ENCODE measurements around the gene KRTAP10-7. TPM values are rescaled to one million over a fixed set of nuclear protein-coding genes. Genes with fewer than 3 reads are reported as not detected.
"Not testable (repeated sequence)": the region's sequence is repeated elsewhere in the genome, so short reads cannot be mapped to it uniquely, and the experiment has no call there.

KRTAP10-7 gene
- total RNA-seq, 6 experiments from 2014 or later: not detected

DNA sequence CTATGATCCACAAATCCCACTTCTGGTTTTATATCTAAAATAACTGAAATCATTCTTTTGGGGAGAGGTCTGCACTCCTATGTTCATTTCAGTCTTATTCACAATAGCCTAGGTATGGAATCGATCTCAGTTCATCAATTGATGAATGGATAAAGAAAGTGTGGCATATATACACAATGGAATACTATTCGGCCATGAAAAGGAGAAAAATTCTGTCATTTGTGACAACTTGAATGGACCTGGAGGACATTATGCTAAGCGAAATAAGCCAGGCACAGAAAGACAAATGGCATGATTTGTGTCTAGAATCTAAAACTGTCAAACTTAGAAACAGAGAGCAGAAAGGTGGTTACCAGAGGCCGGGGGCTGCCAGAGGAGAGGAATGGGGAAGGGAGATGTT lies 6.1 kb downstream of the KRTAP10-7 start:
- Histone ChIP-seq H3K4me3 (no peak overlapping the region), H3K36me3 (no peaks in the 10 kb centered on the region), H3K27ac (no peak overlapping the region), H3K4me1 (no peaks in the 10 kb centered on the region), H3K9me3 (no peaks in the 10 kb centered on the region), H3K27me3 (no peaks in the 10 kb centered on the region)
- DNase-seq (no peak), ATAC-seq (no peak)
- intact Hi-C loops (cut with DNase I): no loop called here
- TF ChIP-seq POLR2A (IDR thresholded peaks at IDR 0.05): no peak
- TF ChIP-seq, protein P1, sequence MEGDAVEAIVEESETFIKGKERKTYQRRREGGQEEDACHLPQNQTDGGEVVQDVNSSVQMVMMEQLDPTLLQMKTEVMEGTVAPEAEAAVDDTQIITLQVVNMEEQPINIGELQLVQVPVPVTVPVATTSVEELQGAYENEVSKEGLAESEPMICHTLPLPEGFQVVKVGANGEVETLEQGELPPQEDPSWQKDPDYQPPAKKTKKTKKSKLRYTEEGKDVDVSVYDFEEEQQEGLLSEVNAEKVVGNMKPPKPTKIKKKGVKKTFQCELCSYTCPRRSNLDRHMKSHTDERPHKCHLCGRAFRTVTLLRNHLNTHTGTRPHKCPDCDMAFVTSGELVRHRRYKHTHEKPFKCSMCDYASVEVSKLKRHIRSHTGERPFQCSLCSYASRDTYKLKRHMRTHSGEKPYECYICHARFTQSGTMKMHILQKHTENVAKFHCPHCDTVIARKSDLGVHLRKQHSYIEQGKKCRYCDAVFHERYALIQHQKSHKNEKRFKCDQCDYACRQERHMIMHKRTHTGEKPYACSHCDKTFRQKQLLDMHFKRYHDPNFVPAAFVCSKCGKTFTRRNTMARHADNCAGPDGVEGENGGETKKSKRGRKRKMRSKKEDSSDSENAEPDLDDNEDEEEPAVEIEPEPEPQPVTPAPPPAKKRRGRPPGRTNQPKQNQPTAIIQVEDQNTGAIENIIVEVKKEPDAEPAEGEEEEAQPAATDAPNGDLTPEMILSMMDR (IDR thresholded peaks at IDR 0.05): no peak
- WGBS (ENCODE audit: insufficient coverage, low coverage, low lambda C conversion rate, missing lambda C conversion rate): 47% methylated on average over 3 of the region's 4 CpGs

DNA sequence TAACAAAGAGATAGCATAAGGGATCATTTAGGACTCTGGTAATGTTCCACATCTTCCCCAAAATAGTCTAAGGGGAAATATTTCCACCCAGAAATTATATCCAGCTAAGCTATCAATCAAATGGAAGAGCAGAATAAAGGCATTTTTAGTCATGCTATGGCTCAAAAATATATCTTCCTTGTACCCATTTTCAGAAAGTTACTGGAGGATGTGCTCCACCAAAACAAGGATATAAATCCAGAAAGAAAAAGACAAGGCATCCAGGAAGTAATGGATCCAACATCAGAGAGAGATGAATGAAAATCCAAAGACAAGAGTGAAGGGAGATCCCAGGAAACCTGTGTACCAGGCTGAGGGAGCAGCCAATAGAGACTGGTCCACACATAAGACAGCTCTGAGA lies 8.8 kb downstream of the KRTAP10-7 start:
- H3K27me3 ChIP-seq: no peaks in the 10 kb centered on the region
- no peak overlapping the region for H3K27ac ChIP-seq
- DNase-seq (no peak), ATAC-seq (no peak)
- no peaks in the 10 kb centered on the region for H3K4me1 ChIP-seq
- intact Hi-C loops (cut with DNase I): no loop called here
- TF ChIP-seq, protein P1 (IDR thresholded peaks at IDR 0.05): no peak
- TF ChIP-seq POLR2A (IDR thresholded peaks at IDR 0.05): no peak
- no peaks in the 10 kb centered on the region for H3K9me3 ChIP-seq
- no peak overlapping the region for H3K4me3 ChIP-seq
- no peaks in the 10 kb centered on the region for H3K36me3 ChIP-seq

DNA sequence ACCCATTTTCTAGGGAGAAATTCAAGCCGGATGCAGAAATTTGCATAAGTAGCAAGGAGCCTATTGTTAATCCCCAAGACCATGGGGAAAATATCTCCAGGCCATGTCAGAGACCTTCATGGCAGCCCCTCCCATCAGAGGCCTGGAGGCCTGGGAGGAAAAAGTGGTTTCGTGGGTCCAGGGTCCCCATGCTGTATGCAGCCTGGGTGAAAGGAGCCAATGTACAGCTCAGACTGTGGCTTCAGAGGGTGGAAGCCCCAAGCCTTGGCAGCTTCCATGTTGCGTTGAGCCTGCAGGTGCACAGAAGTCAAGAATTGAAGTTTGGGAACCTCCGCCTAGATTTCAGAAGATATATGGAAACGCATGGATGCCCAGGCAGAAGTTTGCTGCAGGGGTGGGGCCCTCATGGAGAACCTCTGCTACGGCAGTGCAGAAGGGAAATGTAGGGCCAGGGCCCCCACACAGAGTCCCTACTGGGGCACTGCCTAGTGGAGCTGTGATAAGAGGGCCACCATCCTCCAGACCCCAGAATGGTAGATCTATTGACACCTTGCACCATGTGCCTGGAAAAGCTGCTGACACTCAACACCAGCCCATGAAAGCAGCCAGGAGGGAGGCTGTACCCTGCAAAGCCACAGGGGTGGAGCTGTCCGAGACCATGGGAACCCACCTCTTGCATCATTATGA lies 9.9 kb downstream of the KRTAP10-7 start:
- intact Hi-C loops (cut with DNase I); H3K27me3 ChIP-seq; ATAC-seq; DNase-seq; H3K4me3 ChIP-seq; H3K36me3 ChIP-seq; H3K27ac ChIP-seq; H3K4me1 ChIP-seq; H3K9me3 ChIP-seq: not testable (repeated sequence)
- 96% methylated on average over 4 of the region's 7 CpGs for WGBS (ENCODE audit: insufficient coverage, low coverage, low lambda C conversion rate, missing lambda C conversion rate)

DNA sequence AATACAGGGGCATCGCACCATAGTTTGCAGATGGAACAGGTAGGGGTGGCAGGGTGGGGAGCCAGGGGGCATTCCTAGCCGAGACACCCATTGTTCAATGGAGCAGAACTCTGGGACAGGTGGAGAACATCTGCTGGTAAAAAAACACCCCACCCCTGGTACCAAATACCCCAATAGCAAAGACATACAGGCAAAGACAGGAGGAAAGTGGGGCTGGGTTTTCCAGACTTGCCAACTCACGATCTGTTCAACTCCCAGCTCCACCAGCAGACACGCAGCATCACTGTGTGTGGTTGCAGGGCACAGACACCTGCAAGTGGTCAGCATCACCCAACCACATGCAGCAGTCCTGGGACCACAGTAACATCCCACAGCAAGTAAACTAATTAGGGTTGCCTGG lies 11.2 kb downstream of the KRTAP10-7 start:
- H3K4me1 ChIP-seq: no peaks in the 10 kb centered on the region
- no peak overlapping the region for H3K27ac ChIP-seq
- no peak for ATAC-seq
- no peaks in the 10 kb centered on the region for H3K36me3 ChIP-seq
- no peak for DNase-seq
- no peak for TF ChIP-seq POLR2A (IDR thresholded peaks at IDR 0.05)
- TF ChIP-seq, protein P1 (IDR thresholded peaks at IDR 0.05): no peak
- WGBS (ENCODE audit: insufficient coverage, low coverage, low lambda C conversion rate, missing lambda C conversion rate): no CpG with 5 or more reads among the region's 4 CpGs
- intact Hi-C loops (cut with DNase I): no loop called here
- H3K27me3 ChIP-seq: no peaks in the 10 kb centered on the region
- H3K9me3 ChIP-seq: no peaks in the 10 kb centered on the region
- no peak overlapping the region for H3K4me3 ChIP-seq

DNA sequence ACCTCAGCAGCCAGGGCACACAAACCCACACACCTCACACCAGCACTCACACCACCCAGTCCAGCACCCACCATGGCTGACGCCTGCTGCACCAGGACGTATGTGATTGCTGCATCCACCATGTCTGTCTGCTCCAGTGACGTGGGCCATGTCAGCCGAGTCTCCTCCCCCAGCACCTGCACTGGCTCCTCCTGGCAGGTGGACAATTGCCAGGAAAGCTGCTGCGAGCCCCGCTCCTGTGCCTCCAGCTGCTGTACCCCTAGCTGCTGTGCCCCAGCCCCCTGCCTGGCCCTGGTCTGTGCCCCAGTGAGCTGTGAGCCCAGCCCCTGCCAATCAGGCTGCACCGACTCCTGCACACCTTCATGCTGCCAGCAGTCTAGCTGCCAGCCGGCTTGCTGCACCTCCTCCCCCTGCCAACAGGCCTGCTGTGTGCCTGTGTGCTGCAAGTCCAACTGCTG lies 11.7 kb downstream of the KRTAP10-7 start, which contains the start of gene KRTAP10-8:
KRTAP10-8 (plus strand) TSS at position 51 of the 458 bp plus-strand sequence; CDS start at position 73, 22 bp downstream.
- WGBS (ENCODE audit: insufficient coverage, low coverage, low lambda C conversion rate, missing lambda C conversion rate): no CpG with 5 or more reads among the region's 8 CpGs
- intact Hi-C loops (cut with DNase I): no loop called here
- no peaks in the 10 kb centered on the region for H3K4me1 ChIP-seq
- ATAC-seq (no peak), DNase-seq (no peak)
- H3K36me3 ChIP-seq: no peaks in the 10 kb centered on the region
- H3K9me3 ChIP-seq: no peaks in the 10 kb centered on the region
- H3K27me3 ChIP-seq: no peaks in the 10 kb centered on the region
- H3K27ac ChIP-seq: no peak within 1 kb of the TSS
- TF ChIP-seq, protein P1 (IDR thresholded peaks at IDR 0.05): no peak
- TF ChIP-seq POLR2A (IDR thresholded peaks at IDR 0.05): no peak
- no peak within 1 kb of the TSS for H3K4me3 ChIP-seq

Measured in right lobe of liver (tissue), 6 donors.